AG04450 (cell line): Measurements from ENCODE around the gene S100A1. TPM values are rescaled to one million over a fixed set of nuclear protein-coding genes. Genes with fewer than 3 reads are reported as not detected.

Experiments
- CTCF ChIA-PET: fragments of 300-600, 350-600 bp; formaldehyde crosslinking; extraction: SDS; loops from one replicate; lab custom pipeline; 2022; ENCODE audit warnings: antibody characterized with exemption, inconsistent platforms; lab: Charles Lee
- POLR2A ChIA-PET: fragments of 350-600 bp; formaldehyde crosslinking; extraction: SDS; loops from one replicate; lab custom pipeline; 2021; ENCODE audit warnings: antibody characterized with exemption, inconsistent platforms; lab: Yijun Ruan, JAX
- DNase-seq: peaks from one replicate; pipeline ENCODE4 v3.0.0-alpha.2; 2011; ENCODE audit warnings: low read depth, low spot score
- H3K27ac ChIP-seq: one replicate; pipeline ENCODE4 v1.5.1; 2012; ENCODE audit warnings: low read depth, low read length, control low read depth
- H3K27me3 ChIP-seq: one replicate; pipeline ENCODE4 v1.6.0; 2012; ENCODE audit warnings: low read length; ENCODE audit not compliant: control insufficient read depth, insufficient read depth
- H3K4me3 ChIP-seq: 2 replicates; pipeline ENCODE4 v1.5.1; 2011; ENCODE audit warnings: mild to moderate bottlenecking, low read depth, low read length, control low read depth
- H3K9me3 ChIP-seq: 2 replicates; pipeline ENCODE4 v1.5.1; 2012; ENCODE audit warnings: low read length; ENCODE audit not compliant: control insufficient read depth, insufficient read depth
- polyA plus RNA-seq: library from polyadenylated mRNA; depleted of rRNA; stranded (reverse); fragments of >200 nt; gene quantifications from 2 replicates; pipeline ENCODE4 v1.2.3, GENCODE V29; 2011
- TF ChIP-seq, protein P1 (sequence below): IDR thresholded peaks from 2 replicates; pipeline ENCODE4 v1.5.1; 2011; ENCODE audit warnings: low read depth, low read length, control low read depth, inconsistent platforms

The S100A1 gene
- polyA plus RNA-seq, 1 experiment = 0.21 TPM

DNA sequence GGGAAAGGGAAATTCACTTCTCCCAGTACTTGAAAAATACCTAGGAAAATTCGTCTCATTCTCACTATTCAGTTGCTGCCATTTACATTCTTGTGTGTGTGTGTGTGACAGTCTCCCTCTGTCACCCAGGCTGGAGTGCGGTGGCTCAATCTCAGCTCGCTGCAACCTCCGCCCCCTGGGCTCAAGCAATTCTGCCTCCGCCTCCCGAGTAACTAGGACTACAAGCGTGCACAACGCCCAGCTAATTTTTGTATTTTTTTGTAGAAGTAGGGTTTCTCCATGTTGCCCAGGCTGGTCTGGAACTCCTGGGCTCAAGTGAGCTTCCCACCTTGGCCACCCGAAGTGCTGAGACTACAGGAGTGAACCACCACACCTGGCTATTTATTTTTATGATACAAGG, 31.4 kb downstream of the S100A1 start:
- Histone ChIP-seq H3K9me3 (no peaks in the 10 kb centered on the region), H3K4me3 (peak overlapping the region; percentile 92), H3K27me3 (no peaks in the 10 kb centered on the region), H3K27ac (no peak overlapping the region)
- ChIA-PET POLR2A (interaction anchor here (1.5 kb wide), 1 partner anchor 26 kb away, joined by 10 read pairs; the partner anchor contains the start of gene CHTOP), CTCF (interaction anchor here (0.7 to 1.9 kb wide), 6 partner anchors 18 to 486 kb away, joined by 3 to 8 read pairs (median 6); partner anchors contain the start of genes S100A1 and S100A13)
- no peak for DNase-seq
- TF ChIP-seq, protein P1, sequence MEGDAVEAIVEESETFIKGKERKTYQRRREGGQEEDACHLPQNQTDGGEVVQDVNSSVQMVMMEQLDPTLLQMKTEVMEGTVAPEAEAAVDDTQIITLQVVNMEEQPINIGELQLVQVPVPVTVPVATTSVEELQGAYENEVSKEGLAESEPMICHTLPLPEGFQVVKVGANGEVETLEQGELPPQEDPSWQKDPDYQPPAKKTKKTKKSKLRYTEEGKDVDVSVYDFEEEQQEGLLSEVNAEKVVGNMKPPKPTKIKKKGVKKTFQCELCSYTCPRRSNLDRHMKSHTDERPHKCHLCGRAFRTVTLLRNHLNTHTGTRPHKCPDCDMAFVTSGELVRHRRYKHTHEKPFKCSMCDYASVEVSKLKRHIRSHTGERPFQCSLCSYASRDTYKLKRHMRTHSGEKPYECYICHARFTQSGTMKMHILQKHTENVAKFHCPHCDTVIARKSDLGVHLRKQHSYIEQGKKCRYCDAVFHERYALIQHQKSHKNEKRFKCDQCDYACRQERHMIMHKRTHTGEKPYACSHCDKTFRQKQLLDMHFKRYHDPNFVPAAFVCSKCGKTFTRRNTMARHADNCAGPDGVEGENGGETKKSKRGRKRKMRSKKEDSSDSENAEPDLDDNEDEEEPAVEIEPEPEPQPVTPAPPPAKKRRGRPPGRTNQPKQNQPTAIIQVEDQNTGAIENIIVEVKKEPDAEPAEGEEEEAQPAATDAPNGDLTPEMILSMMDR = no peak

DNA sequence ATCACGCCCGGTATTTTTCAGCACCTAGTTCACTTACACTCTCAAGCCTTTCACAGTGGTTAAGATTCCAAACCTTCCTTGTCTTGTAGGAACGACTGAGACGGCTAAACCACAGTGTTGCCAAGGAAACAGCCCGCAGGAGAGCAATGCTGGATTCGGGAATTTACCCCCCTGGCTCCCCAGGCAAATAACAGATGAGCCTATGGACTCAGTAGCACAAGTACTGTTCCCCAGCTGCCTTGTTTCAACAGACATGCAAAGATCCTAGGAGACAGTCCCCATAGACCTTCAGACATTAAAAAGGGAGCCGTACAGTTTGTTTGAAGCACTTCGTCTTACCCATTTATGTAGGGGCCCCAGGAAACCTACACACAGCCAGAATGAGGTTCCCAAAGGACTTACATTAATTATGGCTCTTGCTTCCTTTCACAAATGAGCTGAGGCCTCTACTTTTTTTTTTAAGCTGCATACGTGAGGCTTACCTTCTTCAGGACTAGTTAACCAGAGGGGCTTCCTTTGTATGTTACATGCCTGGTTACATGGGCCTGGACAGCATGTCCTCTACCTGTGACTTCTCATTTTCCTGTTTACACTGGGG, 33.0 kb downstream of the S100A1 start:
- CTCF ChIA-PET = interaction anchor here (1.2 kb wide), 1 partner anchor 128 kb away, joined by 4 read pairs; no protein-coding TSS in a partner anchor
- Histone ChIP-seq H3K9me3 (no peaks in the 10 kb centered on the region), H3K27ac (no peak overlapping the region), H3K4me3 (no peak overlapping the region), H3K27me3 (no peaks in the 10 kb centered on the region)
- TF ChIP-seq, protein P1 = no peak
- POLR2A ChIA-PET = interaction anchor here (1.1 to 1.6 kb wide), 2 partner anchors 27 to 34 kb away, joined by 5 to 13 read pairs; partner anchors contain the start of genes CHTOP and S100A13
- DNase-seq = no peak

DNA sequence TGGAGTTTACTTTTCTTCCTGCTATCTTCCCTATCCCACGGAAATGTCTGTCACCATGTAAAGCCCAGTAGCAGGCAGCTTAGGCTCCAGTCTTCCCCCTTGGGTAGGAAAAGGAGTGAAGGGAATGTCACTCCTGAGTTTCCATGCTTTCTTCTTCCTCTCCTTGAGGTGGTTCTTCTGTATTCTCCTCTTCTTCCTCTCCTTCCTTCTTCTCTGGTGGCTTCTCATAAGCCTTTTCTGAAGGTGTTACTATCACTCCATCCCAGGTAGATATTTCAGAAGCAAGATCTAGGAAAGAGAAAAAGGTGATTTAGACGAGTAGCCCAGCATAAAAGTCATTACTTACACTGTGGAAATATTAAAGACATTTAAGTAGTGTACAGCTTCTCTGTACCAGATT, 34.0 kb downstream of the S100A1 start:
- Histone ChIP-seq H3K9me3 (no peaks in the 10 kb centered on the region), H3K27me3 (no peaks in the 10 kb centered on the region), H3K27ac (no peak overlapping the region), H3K4me3 (no peak overlapping the region)
- ChIA-PET POLR2A (interaction anchor here (1.1 kb wide), 1 partner anchor 28 kb away, joined by 3 read pairs; the partner anchor contains the start of gene CHTOP), CTCF (interaction anchor here (1.2 kb wide), 1 partner anchor 129 kb away, joined by 4 read pairs; no protein-coding TSS in a partner anchor)
- TF ChIP-seq, protein P1 = no peak
- no peak for DNase-seq

DNA sequence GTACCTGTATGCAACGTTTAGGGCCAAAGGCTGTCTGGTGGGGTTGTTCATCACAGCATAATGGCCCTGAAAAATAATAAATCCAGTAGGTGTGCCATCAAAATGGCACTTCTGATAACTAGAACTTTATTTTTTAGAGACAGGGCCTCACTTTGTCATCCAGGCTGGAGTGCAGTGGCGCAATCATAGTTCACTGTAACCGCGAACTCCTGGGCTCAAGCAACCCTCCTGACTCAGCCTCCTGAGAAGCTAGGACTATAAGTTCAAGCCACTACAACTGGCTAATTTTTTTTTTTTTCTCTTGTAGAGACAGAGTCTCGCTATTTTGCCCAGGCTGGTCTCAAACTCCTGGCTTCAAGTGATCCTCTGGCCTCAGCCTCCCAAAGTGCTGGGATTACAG, 35.0 kb downstream of the S100A1 start:
- ChIA-PET CTCF (interaction anchor here (0.6 to 1.8 kb wide), 2 partner anchors 89 to 91 kb away, joined by 4 to 6 read pairs; no protein-coding TSS in a partner anchor), POLR2A (interaction anchor here (1.1 kb wide), 1 partner anchor 29 kb away, joined by 3 read pairs; the partner anchor contains the start of gene CHTOP)

More for the DNA sequence above, 35.0 kb downstream of the S100A1 start:
- H3K27ac ChIP-seq = peak overlapping the region; percentile 41
- no peaks in the 10 kb centered on the region for H3K9me3 ChIP-seq
- TF ChIP-seq, protein P1 = no peak
- DNase-seq = no peak
- H3K4me3 ChIP-seq = no peak overlapping the region
- H3K27me3 ChIP-seq = no peaks in the 10 kb centered on the region
